CD14-positive monocyte (primary cell): ENCODE data around the gene RAB22A. TPM values are rescaled to one million over a fixed set of nuclear protein-coding genes. Genes with fewer than 3 reads are reported as not detected.
A peak's percentile ranks its signal among the peaks of the same experiment; 100 is the strongest.

Source experiments
- DNase-seq, 3 donors: peaks; one replicate each; pipeline ENCODE4 v3.0.0-alpha.2; 2011 to 2022
- H2AFZ ChIP-seq: 2 replicates; pipeline ENCODE4 v1.6.0; 2012; ENCODE audit warnings: mild to moderate bottlenecking, low read depth, low read length, inconsistent platforms; ENCODE audit not compliant: insufficient read depth, poor library complexity, severe bottlenecking
- H3K27ac ChIP-seq, 2 donors: 1 replicate in 1 of 2; 2 replicates in 1 of 2; pipeline ENCODE4 v1.5.1; 2012 to 2013; ENCODE audit warnings: low read length in 2 of 2, control low read depth in 1 of 2, inconsistent platforms in 1 of 2, low read depth in 1 of 2, mild to moderate bottlenecking in 1 of 2
- H3K27me3 ChIP-seq, 2 donors: one replicate each; pipeline versions ENCODE4 v1.6.0 to v1.6.1; 2011 to 2013; ENCODE audit warnings: low read length in 2 of 2; ENCODE audit not compliant: control insufficient read depth in 2 of 2, insufficient read depth in 2 of 2
- H3K36me3 ChIP-seq, 2 donors: replicated peaks in 1 of 2; 1 replicate in 1 of 2; 2 replicates in 1 of 2; pipeline versions ENCODE4 v1.5.1 to v1.6.1; 2012 to 2013; ENCODE audit warnings: low read length in 2 of 2, control low read depth in 1 of 2, inconsistent platforms in 1 of 2, mild to moderate bottlenecking in 1 of 2; ENCODE audit not compliant: insufficient read depth in 2 of 2, control insufficient read depth in 1 of 2
- H3K4me1 ChIP-seq, 2 donors: 1 replicate in 1 of 2; 2 replicates in 1 of 2; pipeline versions ENCODE4 v1.5.1 to v1.6.1; 2012 to 2013; ENCODE audit warnings: low read length in 2 of 2, control low read depth in 1 of 2, inconsistent platforms in 1 of 2, mild to moderate bottlenecking in 1 of 2, moderate library complexity in 1 of 2; ENCODE audit not compliant: insufficient read depth in 2 of 2, control insufficient read depth in 1 of 2
- H3K4me2 ChIP-seq: replicated peaks from 2 replicates; pipeline ENCODE3; 2012; ENCODE audit warnings: low read length, moderate library complexity, mild to moderate bottlenecking; ENCODE audit not compliant: poor library complexity, severe bottlenecking; ENCODE audit errors: extremely low read depth
- H3K4me3 ChIP-seq, 3 experiments: fragments of 200-600 bp in 1 of 3; sonication (generic) in 1 of 3; replicated peaks in 1 of 3; 1 replicate in 2 of 3; 2 replicates in 1 of 3; pipeline ENCODE4 v1.5.1; 2011 to 2013; ENCODE audit warnings: low read length in 3 of 3, mild to moderate bottlenecking in 3 of 3, control low read depth in 2 of 3, low read depth in 2 of 3, inconsistent platforms in 1 of 3, moderate library complexity in 1 of 3
- H3K79me2 ChIP-seq: 2 replicates; pipeline ENCODE4 v1.6.0; 2012; ENCODE audit warnings: mild to moderate bottlenecking, control low read depth, inconsistent platforms, low read length, moderate library complexity; ENCODE audit not compliant: insufficient read depth
- H3K9ac ChIP-seq: 2 replicates; pipeline ENCODE4 v1.6.0; 2017; ENCODE audit warnings: low read length, mild to moderate bottlenecking; ENCODE audit not compliant: insufficient read depth, poor library complexity, severe bottlenecking
- H3K9me3 ChIP-seq, 2 donors: replicated peaks in 1 of 2; 1 replicate in 1 of 2; 2 replicates in 1 of 2; pipeline versions ENCODE4 v1.5.1 to v1.6.1; 2012 to 2013; ENCODE audit warnings: low read length in 2 of 2, control low read depth in 1 of 2; ENCODE audit not compliant: control insufficient read depth in 1 of 2, insufficient read depth in 1 of 2
- H4K20me1 ChIP-seq: 2 replicates; pipeline ENCODE4 v1.6.0; 2012; ENCODE audit warnings: mild to moderate bottlenecking, low read length, control low read depth, moderate library complexity; ENCODE audit not compliant: insufficient read depth
- H3K27ac Mint-ChIP-seq, 7 donors: one replicate each; pipeline ENCODE4 v1.8.0; 2020; ENCODE audit warnings: mild to moderate bottlenecking in 7 of 7, mixed read lengths in 7 of 7, moderate library complexity in 6 of 7, inconsistent platforms in 2 of 7
- H3K27me3 Mint-ChIP-seq, 3 donors: one replicate each; pipeline ENCODE4 v1.8.0; 2021 to 2022; ENCODE audit warnings: low read depth in 3 of 3, mild to moderate bottlenecking in 3 of 3, mixed read lengths in 3 of 3, moderate library complexity in 3 of 3, inconsistent platforms in 1 of 3
- H3K36me3 Mint-ChIP-seq, 2 donors: one replicate each; pipeline ENCODE4 v1.8.0; 2020; ENCODE audit warnings: mixed read lengths in 2 of 2, inconsistent platforms in 1 of 2, mild to moderate bottlenecking in 1 of 2
- H3K4me1 Mint-ChIP-seq: one replicate; pipeline ENCODE4 v1.8.0; 2020; ENCODE audit warnings: mild to moderate bottlenecking, mixed read lengths
- H3K4me3 Mint-ChIP-seq, 2 donors: one replicate each; pipeline ENCODE4 v1.8.0; 2020; ENCODE audit warnings: mild to moderate bottlenecking in 2 of 2, mixed read lengths in 2 of 2, moderate library complexity in 1 of 2
- H3K9me3 Mint-ChIP-seq, 7 donors: one replicate each; pipeline ENCODE4 v1.8.0; 2020 to 2022; ENCODE audit warnings: mixed read lengths in 7 of 7, mild to moderate bottlenecking in 6 of 7, moderate library complexity in 6 of 7, inconsistent platforms in 2 of 7
- CTCF ChIP-seq: fragments of 200-600 bp; IDR thresholded peaks from one replicate; pipeline ENCODE4 v1.8.0; 2022; ENCODE audit warnings: antibody characterized with exemption, mild to moderate bottlenecking
- WGBS: methylation state at CpG from one replicate; pipeline ENCODE4 v1.1.5; 2013; ENCODE audit warnings: missing lambda C conversion rate; ENCODE audit not compliant: insufficient coverage; 5-methylcytosine and 5-hydroxymethylcytosine counted together
- intact Hi-C, 2 donors: fragments of 100-400 bp; cut with micrococcal nuclease; formaldehyde crosslinking; loops; one replicate each; pipeline versions ENCODE4 v1.15.0 to v1.15.1; 2023
- polyA plus RNA-seq, 3 donors: library from polyadenylated mRNA; depleted of rRNA in 1 of 3; unstranded in 2 of 3; stranded (reverse) in 1 of 3; fragments of 300-500 nt in 2 of 3; fragments of >200 nt in 1 of 3; fragmentation: Illumina TruSeq in 2 of 3; gene quantifications; 1 replicate in 2 of 3; 2 replicates in 1 of 3; pipeline ENCODE4 v1.2.3, GENCODE V29; 2012 to 2021

RAB22A gene
- polyA plus RNA-seq, 3 donors = 5.8 to 10.6 (median 9.8) TPM

- Histone ChIP-seq H2AFZ (no peak overlapping the region), H3K4me2 (peak overlapping the region; percentile 46), H3K9me3 (no peaks in the 10 kb centered on the region), H4K20me1 (peaks cover 14% of the 10 kb centered on the region), H3K9ac (peak overlapping the region; percentile 48), H3K27ac (peak overlapping the region; percentile 69 to 94), H3K4me1 (peaks cover 39 to 45% of the 10 kb centered on the region in 2 donors), H3K79me2 (peaks cover 55% of the 10 kb centered on the region), H3K36me3 (peaks cover 0 to 6% of the 10 kb centered on the region in 2 donors), H3K27me3 (no peaks in the 10 kb centered on the region), H3K4me3 (peak overlapping the region in 1 of 3 experiments; percentile 33)
- peaks cover 38% of the 10 kb centered on the region for H3K4me1 Mint-ChIP-seq
- peak overlapping the region; percentile 89 to 98 (median 92) for H3K27ac Mint-ChIP-seq
- H3K27me3 Mint-ChIP-seq = peaks cover 0 to 7% (median 2%) of the 10 kb centered on the region in 3 donors
- peaks cover 0 to 1% (median 0%) of the 10 kb centered on the region in 7 donors for H3K9me3 Mint-ChIP-seq
- peaks cover 29 to 33% of the 10 kb centered on the region in 2 donors for H3K36me3 Mint-ChIP-seq
- no peak for TF ChIP-seq CTCF
- whole genome bisulfite sequencing = 87% methylated on average over 3 of the region's 7 CpGs
- no peak overlapping the region for H3K4me3 Mint-ChIP-seq
- intact Hi-C loops = loop anchor here (5.0 kb wide), 2 partner anchors 85 to 345 kb away; partner anchors contain the start of gene STX16 (in 1 of the 2)
- DNase-seq = no peak
Measured at GRCh38 chr20:58307270-58307669, 2.2 kb upstream of the RAB22A start.

DNA sequence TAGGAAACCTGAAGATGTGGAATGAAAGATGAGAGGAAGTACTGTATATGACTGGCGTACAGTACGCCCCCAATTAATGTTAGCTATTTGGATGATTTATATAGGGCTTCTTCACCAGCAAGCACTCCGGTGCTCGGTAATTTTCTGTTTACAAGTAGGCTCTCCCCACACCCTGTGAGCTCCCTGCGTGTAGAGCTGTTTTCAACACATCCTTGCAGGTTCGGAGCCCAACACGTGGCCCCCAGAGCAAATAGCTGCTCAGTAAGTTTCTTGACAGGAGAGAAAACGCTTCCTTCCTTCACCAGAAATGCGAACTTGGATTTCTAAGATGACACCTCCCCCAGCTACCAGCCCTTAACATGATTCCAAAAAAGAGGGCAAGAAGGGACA, 1.2 kb upstream of the RAB22A start:
- TF ChIP-seq CTCF = no peak
- Histone ChIP-seq H3K36me3 (peaks cover 4 to 14% of the 10 kb centered on the region in 2 donors), H4K20me1 (peaks cover 6% of the 10 kb centered on the region), H3K9ac (peak overlapping the region; percentile 76), H3K4me2 (peak overlapping the region; percentile 77), H3K4me3 (peak overlapping the region; percentile 82 to 97 (median 85)), H3K9me3 (no peaks in the 10 kb centered on the region), H3K27me3 (no peaks in the 10 kb centered on the region), H3K79me2 (peaks cover 53% of the 10 kb centered on the region), H3K4me1 (peaks cover 46 to 53% of the 10 kb centered on the region in 2 donors), H2AFZ (peak overlapping the region; percentile 79), H3K27ac (peak overlapping the region; percentile 80 to 87)
- peak overlapping the region; percentile 76 to 98 (median 92) for H3K27ac Mint-ChIP-seq
- peaks cover 43% of the 10 kb centered on the region for H3K4me1 Mint-ChIP-seq
- no peak for DNase-seq
- WGBS = 54% methylated on average over 3 of the region's 9 CpGs
- intact Hi-C loops = loop anchor here (5.0 kb wide), 2 partner anchors 84 to 344 kb away; partner anchors contain the start of gene STX16 (in 1 of the 2)
- H3K27me3 Mint-ChIP-seq = peaks cover 0 to 8% (median 0%) of the 10 kb centered on the region in 3 donors
- H3K36me3 Mint-ChIP-seq = peaks cover 35 to 37% of the 10 kb centered on the region in 2 donors
- peaks cover 0 to 1% (median 0%) of the 10 kb centered on the region in 7 donors for H3K9me3 Mint-ChIP-seq
- peak overlapping the region; percentile 86 to 91 for H3K4me3 Mint-ChIP-seq
